WTC11 (cell line): ENCODE results near the gene ZFR. TPM values are rescaled to one million over a fixed set of nuclear protein-coding genes. Genes with fewer than 3 reads are reported as not detected.

ENCODE experiments used
- ATAC-seq: fragments of 200-7000 bp; cut with Tn5 transposase; 2 replicates; pipeline ENCODE4 v1.10.0; 2021; ENCODE audit warnings: mild to moderate bottlenecking, moderate library complexity
- CTCF ChIA-PET: fragments of 300-600 bp; sonication (Branson Sonifier 250); formaldehyde crosslinking; loops from one replicate; lab custom pipeline; 2021; ENCODE audit warnings: antibody characterized with exemption; lab: Charles Lee
- POLR2A ChIA-PET: fragments of 350-600 bp; sonication (Branson Sonifier 250); formaldehyde crosslinking; loops from one replicate; lab custom pipeline; 2021; ENCODE audit warnings: antibody characterized with exemption; lab: Charles Lee
- DNase-seq: peaks from one replicate; pipeline ENCODE4 v3.0.0; 2021; ENCODE audit warnings: low spot score
- H3K27ac Mint-ChIP-seq: 2 replicates; pipeline ENCODE4 v1.8.0; 2021; ENCODE audit warnings: mixed read lengths
- H3K27me3 Mint-ChIP-seq: 2 replicates; pipeline ENCODE4 v1.8.0; 2021; ENCODE audit warnings: low read depth, mild to moderate bottlenecking, moderate library complexity, mixed read lengths
- H3K36me3 Mint-ChIP-seq: 2 replicates; pipeline ENCODE4 v1.8.0; 2021; ENCODE audit warnings: mixed read lengths
- H3K4me1 Mint-ChIP-seq: 2 replicates; pipeline ENCODE4 v1.8.0; 2022; ENCODE audit warnings: mixed read lengths
- H3K4me3 Mint-ChIP-seq: 2 replicates; pipeline ENCODE4 v1.8.0; 2021; ENCODE audit warnings: mild to moderate bottlenecking, moderate library complexity, mixed read lengths
- H3K9me3 Mint-ChIP-seq: 2 replicates; pipeline ENCODE4 v1.8.0; 2021; ENCODE audit warnings: mixed read lengths
- ATF1 ChIP-seq: sonication (generic); formaldehyde crosslinking; IDR thresholded peaks from 2 replicates; pipeline ENCODE4 v1.8.1; 2023; ENCODE audit warnings: mild to moderate bottlenecking, moderate library complexity, missing genetic modification reagents
- ATF3 ChIP-seq: sonication (generic); formaldehyde crosslinking; conservative IDR thresholded peaks from 2 replicates; pipeline ENCODE4 v1.8.1; 2022; ENCODE audit warnings: mild to moderate bottlenecking, missing genetic modification reagents
- CREM ChIP-seq: sonication (generic); formaldehyde crosslinking; IDR thresholded peaks from 2 replicates; pipeline ENCODE4 v1.8.1; 2022; ENCODE audit warnings: mild to moderate bottlenecking, missing genetic modification reagents, moderate library complexity
- ERG ChIP-seq: fragments of 250-450 bp; sonication (Bioruptor Pico); IDR thresholded peaks from 2 replicates; pipeline ENCODE4 v1.8.0; 2021; ENCODE audit warnings: mild to moderate bottlenecking
- ETV6 ChIP-seq: sonication (generic); formaldehyde crosslinking; IDR thresholded peaks from 2 replicates; pipeline ENCODE4 v1.8.1; 2022; ENCODE audit warnings: mild to moderate bottlenecking, missing genetic modification reagents
- FOXJ3 ChIP-seq: sonication (generic); formaldehyde crosslinking; IDR thresholded peaks from 2 replicates; pipeline ENCODE4 v1.9.0; 2021; ENCODE audit warnings: missing genetic modification reagents, mild to moderate bottlenecking, borderline replicate concordance
- HMGXB4 ChIP-seq: sonication (generic); formaldehyde crosslinking; IDR thresholded peaks from 2 replicates; pipeline ENCODE4 v1.8.1; 2023; ENCODE audit warnings: mild to moderate bottlenecking, moderate library complexity, missing genetic modification reagents
- JAZF1 ChIP-seq: fragments of 250-450 bp; sonication (Bioruptor Pico); IDR thresholded peaks from 2 replicates; pipeline ENCODE4 v1.9.0; 2021; ENCODE audit warnings: moderate library complexity, mild to moderate bottlenecking, inconsistent platforms
- MYBL2 ChIP-seq: sonication (generic); formaldehyde crosslinking; IDR thresholded peaks from 2 replicates; pipeline ENCODE4 v1.8.1; 2023; ENCODE audit warnings: mild to moderate bottlenecking, moderate library complexity, missing genetic modification reagents
- NFYB ChIP-seq: sonication (generic); formaldehyde crosslinking; conservative IDR thresholded peaks from 2 replicates; pipeline ENCODE4 v1.8.0; 2022; ENCODE audit warnings: low read depth, missing genetic modification reagents
- PREB ChIP-seq: sonication (generic); formaldehyde crosslinking; IDR thresholded peaks from 2 replicates; pipeline ENCODE4 v1.8.1; 2022; ENCODE audit warnings: mild to moderate bottlenecking, missing genetic modification reagents, moderate library complexity, borderline replicate concordance
- TCF7 ChIP-seq: sonication (generic); formaldehyde crosslinking; IDR thresholded peaks from 2 replicates; pipeline ENCODE4 v1.8.0; 2022; ENCODE audit warnings: mild to moderate bottlenecking, low read depth, missing genetic modification reagents, moderate library complexity
- ZNF232 ChIP-seq: sonication (generic); formaldehyde crosslinking; IDR thresholded peaks from 2 replicates; pipeline ENCODE4 v1.8.0; 2022; ENCODE audit warnings: mild to moderate bottlenecking, missing genetic modification reagents
- ZNF281 ChIP-seq: sonication (generic); formaldehyde crosslinking; IDR thresholded peaks from 2 replicates; pipeline ENCODE4 v1.8.0; 2023; ENCODE audit warnings: mild to moderate bottlenecking, missing genetic modification reagents
- ZNF425 ChIP-seq: fragments of 250-450 bp; sonication (Bioruptor Pico); conservative IDR thresholded peaks from 2 replicates; pipeline ENCODE4 v1.9.0; 2021; ENCODE audit warnings: mild to moderate bottlenecking
- ZNF512 ChIP-seq: sonication (generic); formaldehyde crosslinking; IDR thresholded peaks from 2 replicates; pipeline ENCODE4 v1.8.1; 2022; ENCODE audit warnings: missing genetic modification reagents, borderline replicate concordance
- ZNF532 ChIP-seq: fragments of 250-450 bp; sonication (Bioruptor Pico); IDR thresholded peaks from 2 replicates; pipeline ENCODE4 v1.9.0; 2021; ENCODE audit warnings: mild to moderate bottlenecking, borderline replicate concordance
- total RNA-seq: library from RNA; stranded (reverse); gene quantifications from 3 replicates; pipeline ENCODE4 v1.2.3, GENCODE V29; 2021

ZFR gene
- total RNA-seq, 1 experiment from 2014 or later = 64.5 TPM

GRCh38 chr5:32357658-32358057 is 86.9 kb downstream of the ZFR start (continued):
- TF ChIP-seq ZNF512 (no peak), ATF1 (no peak), ZNF232 (CRISPR knock-in tag) (no peak), CREM (CRISPR knock-in tag) (no peak), HMGXB4 (CRISPR knock-in tag) (no peak), ERG (CRISPR knock-in tag) (no peak), JAZF1 (no peak)

- no peak overlapping the region for H3K4me3 Mint-ChIP-seq
- POLR2A ChIA-PET = no interaction called here
- H3K27me3 Mint-ChIP-seq = no peaks in the 10 kb centered on the region
- peaks cover 19% of the 10 kb centered on the region for H3K4me1 Mint-ChIP-seq
- H3K27ac Mint-ChIP-seq = peak overlapping the region; percentile 10; the same call in 1 of the 2 replicates
- peaks cover 36% of the 10 kb centered on the region for H3K36me3 Mint-ChIP-seq
- CTCF ChIA-PET = no interaction called here
- ATAC-seq (no peak), DNase-seq (no peak)
- H3K9me3 Mint-ChIP-seq = peaks cover 3% of the 10 kb centered on the region; the same call in 1 of the 2 replicates
- TF ChIP-seq MYBL2 (CRISPR knock-in tag) (no peak), ZNF512 (no peak), NFYB (CRISPR knock-in tag) (no peak), ATF1 (no peak), PREB (CRISPR knock-in tag) (no peak), ZNF425 (CRISPR knock-in tag) (no peak), TCF7 (CRISPR knock-in tag) (no peak), ZNF532 (CRISPR knock-in tag) (no peak), ETV6 (CRISPR knock-in tag) (no peak), ZNF281 (CRISPR knock-in tag) (no peak), ATF3 (CRISPR knock-in tag) (no peak), FOXJ3 (CRISPR knock-in tag) (no peak)
Measured at GRCh38 chr5:32355686-32356085, 88.9 kb downstream of the ZFR start.
